ENCODE data around the gene GMEB1.

DNA sequence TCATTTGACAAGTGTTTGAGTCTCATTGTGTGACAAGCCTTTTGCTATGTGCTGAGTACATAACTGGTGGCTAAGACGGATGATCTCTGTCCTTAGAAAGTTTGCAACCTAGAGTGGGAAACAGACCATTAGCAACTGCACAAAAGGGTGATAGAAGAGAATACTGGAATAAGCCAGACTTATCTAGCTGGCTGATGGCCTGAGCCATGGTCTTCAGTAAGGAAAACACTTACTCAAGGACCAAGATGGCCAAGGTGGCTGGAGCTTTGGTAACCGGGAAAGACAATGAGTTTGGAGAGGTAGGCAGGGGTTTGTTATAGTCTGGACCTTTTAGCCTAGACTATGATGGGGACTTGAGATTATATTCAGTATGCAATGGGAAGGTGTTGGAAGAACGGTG, 24.1 kb upstream of the GMEB1 start:
- TF ChIP-seq EZH2 (IDR thresholded peaks at IDR 0.05; ENCODE audit: low read length, unreplicated experiment) (no peak), EZH2phosphoT487 (IDR thresholded peaks at IDR 0.05; ENCODE audit: borderline replicate concordance, low read length) (no peak)
